Measurements from ENCODE around the gene GP2.

The GP2 gene

DNA sequence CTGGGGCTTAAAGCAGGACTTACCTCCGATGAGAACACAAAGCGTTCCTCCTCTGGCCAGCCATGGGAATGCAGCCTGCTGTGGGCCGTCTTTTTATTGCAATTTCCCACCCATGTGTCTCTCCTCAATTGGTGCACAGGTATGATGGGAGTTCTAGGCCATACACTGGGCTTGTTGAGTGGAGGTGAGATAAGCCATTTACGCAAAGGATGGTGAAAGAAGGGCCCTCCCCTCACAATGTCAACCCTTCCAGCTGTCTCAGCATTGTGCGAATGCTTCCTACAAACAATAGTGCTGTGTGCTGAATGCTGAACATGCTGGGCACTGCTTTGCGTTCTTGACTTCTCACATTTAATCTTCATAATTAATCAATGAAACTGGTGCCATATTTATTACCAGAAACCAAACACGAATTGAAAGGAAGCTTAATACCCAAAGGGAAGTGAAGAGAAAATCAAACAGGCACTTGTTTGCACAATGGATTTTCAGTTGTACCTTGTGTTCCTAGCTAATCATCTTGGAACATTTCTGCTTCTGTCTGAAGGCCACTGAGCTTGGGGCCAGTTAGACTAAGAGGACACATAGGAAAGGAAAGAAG, at the start of gene GP2:
Gene GP2 (minus strand): TSS at position 70 of the 598 bp plus-strand sequence. CDS start 1,082 bp downstream, outside the sequence.
- no peaks in the 10 kb centered on the region for H3K4me1 ChIP-seq (ENCODE audit: control insufficient read depth, insufficient read depth, low read length)
- H3K27ac ChIP-seq (ENCODE audit: low read depth, low read length), result no peak within 1 kb of the TSS
- no peaks in the 10 kb centered on the region for H3K9me3 ChIP-seq (ENCODE audit: control insufficient read depth, insufficient read depth, low read depth, low read length)
- no peak within 1 kb of the TSS for H3K9ac ChIP-seq (ENCODE audit: low read length)
- H3K27me3 ChIP-seq (ENCODE audit: control insufficient read depth, insufficient read depth, low read length), result no peaks in the 10 kb centered on the region
- no peaks in the 10 kb centered on the region for H3K36me3 ChIP-seq (ENCODE audit: control insufficient read depth, insufficient read depth, low read length)
- no peak within 1 kb of the TSS for H3K4me3 ChIP-seq (ENCODE audit: low read depth, low read length)

DNA sequence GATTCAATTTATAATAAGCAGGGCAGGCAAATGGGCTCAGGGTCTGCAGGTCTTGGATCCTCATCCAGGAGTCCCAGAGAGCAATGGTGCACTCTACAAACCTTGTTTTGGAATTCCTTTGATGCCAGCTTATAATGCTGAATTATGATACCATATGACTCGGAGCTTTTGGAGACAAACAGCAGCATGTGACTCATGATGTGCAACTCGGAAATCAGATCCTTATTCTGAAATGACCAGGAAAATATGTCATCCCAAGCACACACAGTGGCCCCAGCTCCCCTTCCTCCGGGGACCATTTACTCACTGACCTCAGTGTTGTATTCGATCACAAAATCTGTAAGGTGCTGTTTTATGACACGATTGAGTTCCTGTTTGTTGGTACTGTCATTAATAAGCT, 45.4 kb upstream of the GP2 start:
- Histone ChIP-seq H3K9ac (ENCODE audit: low read length) (no peak overlapping the region), H3K4me3 (ENCODE audit: low read depth, low read length) (no peak overlapping the region), H3K27ac (ENCODE audit: low read depth, low read length) (no peak overlapping the region), H3K4me1 (ENCODE audit: control insufficient read depth, insufficient read depth, low read length) (no peaks in the 10 kb centered on the region), H3K36me3 (ENCODE audit: control insufficient read depth, insufficient read depth, low read length) (no peaks in the 10 kb centered on the region), H3K9me3 (ENCODE audit: control insufficient read depth, insufficient read depth, low read depth, low read length) (no peaks in the 10 kb centered on the region), H3K27me3 (ENCODE audit: control insufficient read depth, insufficient read depth, low read length) (peaks cover 5% of the 10 kb centered on the region; the same call in 1 of the 2 replicates)

- H3K4me3 ChIP-seq (ENCODE audit: low read depth, low read length), result no peak overlapping the region
- no peaks in the 10 kb centered on the region for H3K36me3 ChIP-seq (ENCODE audit: control insufficient read depth, insufficient read depth, low read length)
- H3K27ac ChIP-seq (ENCODE audit: low read depth, low read length), result no peak overlapping the region
- peaks cover 8% of the 10 kb centered on the region; the same call in 1 of the 2 replicates for H3K27me3 ChIP-seq (ENCODE audit: control insufficient read depth, insufficient read depth, low read length)
- H3K9me3 ChIP-seq (ENCODE audit: control insufficient read depth, insufficient read depth, low read depth, low read length), result no peaks in the 10 kb centered on the region
- H3K4me1 ChIP-seq (ENCODE audit: control insufficient read depth, insufficient read depth, low read length), result no peaks in the 10 kb centered on the region
- no peak overlapping the region for H3K9ac ChIP-seq (ENCODE audit: low read length)
These were observed 42.2 kb upstream of the GP2 start for GRCh38 chr16:20369452-20370054.

DNA sequence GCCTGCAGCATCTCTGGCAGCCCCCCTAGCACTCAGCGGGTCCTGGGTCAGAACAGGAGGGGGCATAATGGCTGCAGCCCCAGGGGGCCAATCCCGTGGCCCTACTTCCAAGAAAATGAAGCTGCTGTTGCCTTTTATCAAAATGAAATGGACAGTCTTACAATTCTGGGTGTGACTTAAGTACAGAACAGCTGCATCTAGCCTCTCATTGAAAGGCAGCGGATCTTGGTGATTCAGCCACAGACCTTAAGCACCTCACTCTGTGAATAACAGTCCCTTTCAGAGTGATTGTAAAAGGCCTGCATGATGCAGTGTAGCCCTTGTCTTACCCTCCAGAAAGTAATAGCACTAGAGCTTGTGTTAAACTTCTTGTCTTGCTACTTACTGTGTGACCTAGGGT, 36.7 kb upstream of the GP2 start:
- Histone ChIP-seq H3K9me3 (ENCODE audit: control insufficient read depth, insufficient read depth, low read depth, low read length) (no peaks in the 10 kb centered on the region), H3K27me3 (ENCODE audit: control insufficient read depth, insufficient read depth, low read length) (peaks cover 18% of the 10 kb centered on the region), H3K9ac (ENCODE audit: low read length) (no peak overlapping the region), H3K27ac (ENCODE audit: low read depth, low read length) (no peak overlapping the region), H3K4me1 (ENCODE audit: control insufficient read depth, insufficient read depth, low read length) (no peaks in the 10 kb centered on the region), H3K36me3 (ENCODE audit: control insufficient read depth, insufficient read depth, low read length) (no peaks in the 10 kb centered on the region), H3K4me3 (ENCODE audit: low read depth, low read length) (no peak overlapping the region)

DNA sequence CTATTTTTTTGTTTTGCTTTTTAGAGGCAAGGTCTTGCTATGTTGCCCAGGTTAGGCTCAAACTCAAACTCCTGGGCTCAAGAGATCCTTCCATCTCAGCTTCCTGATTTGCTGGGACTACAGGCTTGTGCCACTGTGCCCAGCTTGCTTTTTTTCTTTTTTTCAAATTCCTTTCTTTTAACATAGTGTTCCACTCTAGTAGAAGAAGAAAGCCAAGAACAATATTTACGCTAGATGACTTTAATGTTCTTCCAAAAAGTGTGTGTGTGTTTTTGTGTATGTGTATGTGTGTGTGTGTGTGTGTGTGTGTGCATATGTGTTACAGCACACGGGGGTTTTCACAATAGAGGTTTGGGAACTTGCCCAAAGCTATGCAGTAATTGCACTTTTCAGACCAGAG, 35.9 kb upstream of the GP2 start:
- Histone ChIP-seq H3K4me1 (ENCODE audit: control insufficient read depth, insufficient read depth, low read length) (no peaks in the 10 kb centered on the region), H3K27ac (ENCODE audit: low read depth, low read length) (no peak overlapping the region), H3K36me3 (ENCODE audit: control insufficient read depth, insufficient read depth, low read length) (no peaks in the 10 kb centered on the region)

DNA sequence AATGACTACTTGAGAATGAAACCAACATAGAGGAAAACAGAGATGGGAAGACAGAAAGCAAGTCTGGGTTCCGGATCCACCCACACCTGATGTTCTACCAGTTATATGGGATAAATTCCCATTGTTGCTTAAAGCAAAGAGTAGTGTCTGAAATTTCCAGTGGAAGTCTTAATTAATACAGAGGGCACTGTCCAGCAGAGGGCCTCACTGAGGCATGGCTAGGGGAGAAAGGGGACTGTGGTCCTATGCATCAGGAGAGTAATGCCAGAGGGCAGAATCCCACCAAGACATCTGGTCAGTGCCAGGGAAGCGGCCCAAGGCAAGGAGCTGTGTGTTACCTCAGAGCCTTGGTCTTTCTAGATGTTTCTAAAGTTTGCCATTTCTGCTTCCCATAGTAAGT, 32.7 kb upstream of the GP2 start:
- Histone ChIP-seq H3K4me1 (ENCODE audit: control insufficient read depth, insufficient read depth, low read length) (no peaks in the 10 kb centered on the region), H3K9ac (ENCODE audit: low read length) (no peak overlapping the region), H3K9me3 (ENCODE audit: control insufficient read depth, insufficient read depth, low read depth, low read length) (no peaks in the 10 kb centered on the region), H3K27ac (ENCODE audit: low read depth, low read length) (no peak overlapping the region), H3K27me3 (ENCODE audit: control insufficient read depth, insufficient read depth, low read length) (peaks cover 15% of the 10 kb centered on the region), H3K36me3 (ENCODE audit: control insufficient read depth, insufficient read depth, low read length) (no peaks in the 10 kb centered on the region), H3K4me3 (ENCODE audit: low read depth, low read length) (no peak overlapping the region)

More for the DNA sequence above, 35.9 kb upstream of the GP2 start:
- Histone ChIP-seq H3K9ac (ENCODE audit: low read length) (no peak overlapping the region), H3K4me3 (ENCODE audit: low read depth, low read length) (no peak overlapping the region), H3K27me3 (ENCODE audit: control insufficient read depth, insufficient read depth, low read length) (peaks cover 22% of the 10 kb centered on the region), H3K9me3 (ENCODE audit: control insufficient read depth, insufficient read depth, low read depth, low read length) (no peaks in the 10 kb centered on the region)

GRCh38 chr16:20355114-20355782, 27.9 kb upstream of the GP2 start:
- Histone ChIP-seq H3K4me3 (ENCODE audit: low read depth, low read length) (no peak overlapping the region), H3K9me3 (ENCODE audit: control insufficient read depth, insufficient read depth, low read depth, low read length) (no peaks in the 10 kb centered on the region), H3K4me1 (ENCODE audit: control insufficient read depth, insufficient read depth, low read length) (peaks cover 6% of the 10 kb centered on the region; the same call in 1 of the 2 replicates), H3K36me3 (ENCODE audit: control insufficient read depth, insufficient read depth, low read length) (no peaks in the 10 kb centered on the region), H3K27ac (ENCODE audit: low read depth, low read length) (no peak overlapping the region), H3K27me3 (ENCODE audit: control insufficient read depth, insufficient read depth, low read length) (peaks cover 9% of the 10 kb centered on the region; the same call in 1 of the 2 replicates), H3K9ac (ENCODE audit: low read length) (no peak overlapping the region)

GRCh38 chr16:20353379-20353778, 26.1 kb upstream of the GP2 start:
- H3K27ac ChIP-seq (ENCODE audit: low read depth, low read length), result no peak overlapping the region
- H3K9me3 ChIP-seq (ENCODE audit: control insufficient read depth, insufficient read depth, low read depth, low read length), result no peaks in the 10 kb centered on the region
- H3K9ac ChIP-seq (ENCODE audit: low read length), result no peak overlapping the region
- H3K36me3 ChIP-seq (ENCODE audit: control insufficient read depth, insufficient read depth, low read length), result no peaks in the 10 kb centered on the region
- H3K4me1 ChIP-seq (ENCODE audit: control insufficient read depth, insufficient read depth, low read length), result peaks cover 6% of the 10 kb centered on the region; the same call in 1 of the 2 replicates
- no peaks in the 10 kb centered on the region for H3K27me3 ChIP-seq (ENCODE audit: control insufficient read depth, insufficient read depth, low read length)
- H3K4me3 ChIP-seq (ENCODE audit: low read depth, low read length), result no peak overlapping the region

- H3K27me3 ChIP-seq (ENCODE audit: control insufficient read depth, insufficient read depth, low read length), result no peaks in the 10 kb centered on the region; the same call in 1 of the 2 replicates
- no peak within 1 kb of the TSS for H3K9ac ChIP-seq (ENCODE audit: low read length)
- H3K4me3 ChIP-seq (ENCODE audit: low read depth, low read length), result no peak within 1 kb of the TSS
- H3K36me3 ChIP-seq (ENCODE audit: control insufficient read depth, insufficient read depth, low read length), result no peaks in the 10 kb centered on the region
- H3K9me3 ChIP-seq (ENCODE audit: control insufficient read depth, insufficient read depth, low read depth, low read length), result no peaks in the 10 kb centered on the region
- no peak within 1 kb of the TSS for H3K27ac ChIP-seq (ENCODE audit: low read depth, low read length)
- H3K4me1 ChIP-seq (ENCODE audit: control insufficient read depth, insufficient read depth, low read length), result peaks cover 6% of the 10 kb centered on the region; the same call in 1 of the 2 replicates
These were observed 25.3 kb upstream of the GP2 start, which contains the start of gene UMOD for GRCh38 chr16:20352615-20353014. Gene UMOD, minus strand, starts transcription at chr16:20352715. Its CDS starts 1,978 bp downstream, at chr16:20350737.

- no peak overlapping the region for H3K9ac ChIP-seq (ENCODE audit: low read length)
- peaks cover 6% of the 10 kb centered on the region; the same call in 1 of the 2 replicates for H3K4me1 ChIP-seq (ENCODE audit: control insufficient read depth, insufficient read depth, low read length)
- no peaks in the 10 kb centered on the region for H3K36me3 ChIP-seq (ENCODE audit: control insufficient read depth, insufficient read depth, low read length)
- H3K4me3 ChIP-seq (ENCODE audit: low read depth, low read length), result no peak overlapping the region
- H3K27ac ChIP-seq (ENCODE audit: low read depth, low read length), result no peak overlapping the region
- no peaks in the 10 kb centered on the region; the same call in 1 of the 2 replicates for H3K27me3 ChIP-seq (ENCODE audit: control insufficient read depth, insufficient read depth, low read length)
- no peaks in the 10 kb centered on the region for H3K9me3 ChIP-seq (ENCODE audit: control insufficient read depth, insufficient read depth, low read depth, low read length)
These were observed 22.3 kb upstream of the GP2 start for GRCh38 chr16:20349615-20350014.
